GM19043 (cell line): ENCODE measurements around the gene EPS8L3.
"Not testable (repeated sequence)": the region's sequence is repeated elsewhere in the genome, so short reads cannot be mapped to it uniquely, and the experiment has no call there.

Source experiments
- ATAC-seq: cut with Tn5 transposase; IDR thresholded peaks from one replicate; pipeline ENCODE4 v1.9.1; 2021; ENCODE audit warnings: low read depth; ENCODE audit not compliant: unreplicated experiment

EPS8L3 gene

GRCh38 chr1:109763646-109764415 is at the start of gene EPS8L3:
Gene EPS8L3, minus strand, starts transcription at chr1:109763923. Its CDS starts 2,174 bp downstream, at chr1:109761749.
- ATAC-seq = no peak

GRCh38 chr1:109812691-109813393 is 49.1 kb upstream of the EPS8L3 start:
- ATAC-seq = no peak

- ATAC-seq = no peak
Measured at GRCh38 chr1:109808703-109809102, 45.0 kb upstream of the EPS8L3 start.

GRCh38 chr1:109807822-109808680 is 44.3 kb upstream of the EPS8L3 start:
- ATAC-seq = no peak

- no peak for ATAC-seq
Measured at GRCh38 chr1:109807402-109807801, 43.7 kb upstream of the EPS8L3 start.

GRCh38 chr1:109806733-109807400 is 43.1 kb upstream of the EPS8L3 start:
- ATAC-seq = no peak

GRCh38 chr1:109805486-109806165 is 41.9 kb upstream of the EPS8L3 start:
- ATAC-seq = no peak

- ATAC-seq = no peak
Measured at GRCh38 chr1:109804660-109805059, 40.9 kb upstream of the EPS8L3 start.

- no peak for ATAC-seq
Measured at GRCh38 chr1:109803901-109804331, 40.2 kb upstream of the EPS8L3 start.

- no peak for ATAC-seq
Measured at GRCh38 chr1:109802901-109803561, 39.3 kb upstream of the EPS8L3 start.

GRCh38 chr1:109802136-109802900 is 38.6 kb upstream of the EPS8L3 start:
- ATAC-seq = no peak

- ATAC-seq = no peak
Measured at GRCh38 chr1:109801791-109802135, 38.0 kb upstream of the EPS8L3 start.

GRCh38 chr1:109800291-109800690 is 36.6 kb upstream of the EPS8L3 start:
- no peak for ATAC-seq

- no peak for ATAC-seq
Measured at GRCh38 chr1:109799445-109799844, 35.7 kb upstream of the EPS8L3 start.

- not testable (repeated sequence) for ATAC-seq
Measured at GRCh38 chr1:109797303-109797595, 33.5 kb upstream of the EPS8L3 start.

- ATAC-seq = no peak
Measured at GRCh38 chr1:109796484-109797302, 33.0 kb upstream of the EPS8L3 start.

GRCh38 chr1:109794319-109795132 is 30.8 kb upstream of the EPS8L3 start:
- no peak for ATAC-seq
